Stromal cell of bone marrow (primary cell): ENCODE results near the gene IKZF3.

Source experiments
- DNase-seq: peaks from one replicate; pipeline ENCODE4 v3.0.0-alpha.2; 2012; ENCODE audit warnings: low read depth

IKZF3 gene

GRCh38 chr17:39816272-39816671, 47.8 kb downstream of the IKZF3 start:
- DNase-seq = no peak

- no peak for DNase-seq
These were observed 49.6 kb downstream of the IKZF3 start for GRCh38 chr17:39814497-39814896.

GRCh38 chr17:39813631-39814030, 50.5 kb downstream of the IKZF3 start:
- DNase-seq = no peak

- no peak for DNase-seq
These were observed 51.6 kb downstream of the IKZF3 start for GRCh38 chr17:39812466-39812865.

- DNase-seq = no peak
These were observed 53.0 kb downstream of the IKZF3 start for GRCh38 chr17:39810939-39811728.

GRCh38 chr17:39809221-39809620, 54.9 kb downstream of the IKZF3 start:
- no peak for DNase-seq

GRCh38 chr17:39808409-39808997, 55.6 kb downstream of the IKZF3 start:
- DNase-seq = no peak

- DNase-seq = no peak
These were observed 59.3 kb downstream of the IKZF3 start for GRCh38 chr17:39804839-39805238.

- no peak for DNase-seq
These were observed 63.1 kb downstream of the IKZF3 start for GRCh38 chr17:39801055-39801454.

- no peak for DNase-seq
These were observed 63.6 kb downstream of the IKZF3 start for GRCh38 chr17:39800540-39800939.

GRCh38 chr17:39799395-39799794, 64.7 kb downstream of the IKZF3 start:
- no peak for DNase-seq

- no peak for DNase-seq
These were observed 69.7 kb downstream of the IKZF3 start for GRCh38 chr17:39794249-39794970.

GRCh38 chr17:39793301-39793872, 70.7 kb downstream of the IKZF3 start:
- no peak for DNase-seq

- no peak for DNase-seq
These were observed 71.4 kb downstream of the IKZF3 start for GRCh38 chr17:39792526-39793221.

GRCh38 chr17:39791111-39791992, 72.8 kb downstream of the IKZF3 start:
- no peak for DNase-seq

GRCh38 chr17:39787743-39788484, 76.2 kb downstream of the IKZF3 start:
- no peak for DNase-seq

GRCh38 chr17:39787041-39787440, 77.1 kb downstream of the IKZF3 start:
- DNase-seq = no peak

- DNase-seq = no peak
These were observed 81.1 kb downstream of the IKZF3 start for GRCh38 chr17:39782980-39783379.

- DNase-seq = no peak
These were observed 81.6 kb downstream of the IKZF3 start for GRCh38 chr17:39782481-39782880.

- DNase-seq = no peak
These were observed 82.3 kb downstream of the IKZF3 start for GRCh38 chr17:39781861-39782213.
